ENCODE measurements around the gene NUP93.
"Not testable (repeated sequence)": the region's sequence is repeated elsewhere in the genome, so short reads cannot be mapped to it uniquely, and the experiment has no call there.

The NUP93 gene

GRCh38 chr16:56775162-56775561, 45.2 kb downstream of the NUP93 start:
- no peak for DNase-seq (ENCODE audit: low read depth in 1 of 2, low spot score in 1 of 2)

- no peak for DNase-seq (ENCODE audit: low read depth in 1 of 2, low spot score in 1 of 2)
Observed at GRCh38 chr16:56776562-56776961, 46.6 kb downstream of the NUP93 start.

- no peak for DNase-seq (ENCODE audit: low read depth in 1 of 2, low spot score in 1 of 2)
Observed at GRCh38 chr16:56777001-56777400, 47.1 kb downstream of the NUP93 start.

DNA sequence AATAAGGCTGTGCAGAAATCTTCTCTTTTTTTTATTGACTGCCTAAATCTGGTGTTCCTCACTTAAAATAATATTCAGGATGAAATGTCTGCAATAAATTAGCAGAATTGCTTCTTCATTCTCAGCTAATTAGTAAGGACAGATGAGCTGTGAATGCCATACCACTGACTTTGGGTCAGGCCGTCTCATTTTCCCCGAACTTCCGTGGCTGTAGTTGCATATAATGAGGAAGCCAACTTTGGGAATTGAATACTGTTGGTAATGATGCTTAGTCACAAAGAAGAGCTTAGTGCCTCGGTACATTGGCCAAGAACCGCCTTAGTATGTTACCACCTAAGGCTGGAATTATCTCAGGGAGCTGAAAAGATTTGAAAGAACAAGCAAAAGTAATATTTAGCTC, 47.6 kb downstream of the NUP93 start:
- DNase-seq (ENCODE audit: low read depth in 1 of 2, low spot score in 1 of 2), result no peak

DNA sequence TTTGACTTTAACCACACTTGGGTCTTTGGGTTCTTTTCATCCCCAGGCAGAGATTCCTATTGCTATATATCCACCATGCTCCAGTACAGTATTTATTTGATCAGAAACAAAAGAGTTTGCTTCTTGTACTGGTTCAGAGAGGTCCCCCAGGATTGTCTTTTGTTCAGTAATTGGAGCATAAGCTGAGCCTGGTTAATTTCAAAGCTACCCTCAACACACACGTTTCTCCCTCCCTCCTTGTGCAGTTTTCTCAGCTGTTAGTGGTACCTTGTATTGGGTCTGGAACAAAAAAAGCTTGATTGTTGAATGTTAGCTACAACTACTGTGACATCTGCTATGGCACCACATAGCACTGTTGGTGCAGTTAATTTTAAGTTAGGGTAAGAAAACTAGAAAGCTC, 50.0 kb downstream of the NUP93 start:
- no peak for DNase-seq (ENCODE audit: low read depth in 1 of 2, low spot score in 1 of 2)

GRCh38 chr16:56780646-56781045, 50.7 kb downstream of the NUP93 start:
- DNase-seq (ENCODE audit: low read depth in 1 of 2, low spot score in 1 of 2), result no peak

- no peak for DNase-seq (ENCODE audit: low read depth in 1 of 2, low spot score in 1 of 2)
Observed at GRCh38 chr16:56781528-56781961, 51.6 kb downstream of the NUP93 start.

- no peak for DNase-seq (ENCODE audit: low read depth in 1 of 2, low spot score in 1 of 2)
Observed at GRCh38 chr16:56783344-56783743, 53.4 kb downstream of the NUP93 start.

- DNase-seq (ENCODE audit: low read depth in 1 of 2, low spot score in 1 of 2), result no peak
Observed at GRCh38 chr16:56785317-56785716, 55.4 kb downstream of the NUP93 start.

DNA sequence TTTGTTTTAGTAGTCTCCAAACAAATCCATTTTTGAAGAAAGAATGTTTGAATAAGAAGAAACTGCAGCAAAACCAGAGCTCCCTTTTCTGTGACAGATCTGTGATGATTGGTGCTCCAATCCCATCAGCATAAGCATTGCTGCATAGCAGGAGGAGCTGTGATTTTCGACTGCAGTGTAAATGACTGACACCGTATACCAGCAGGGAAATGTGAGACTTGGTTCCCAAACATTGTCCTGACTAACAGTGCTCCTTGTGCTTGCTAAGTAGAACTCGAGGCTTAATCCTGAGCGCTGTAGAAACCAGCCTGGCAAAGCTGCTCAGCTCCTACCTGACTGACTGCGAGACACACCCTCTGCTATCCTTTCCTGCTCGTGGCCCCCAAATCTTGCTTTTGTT, 57.2 kb downstream of the NUP93 start:
- no peak for DNase-seq (ENCODE audit: low read depth in 1 of 2, low spot score in 1 of 2)

DNA sequence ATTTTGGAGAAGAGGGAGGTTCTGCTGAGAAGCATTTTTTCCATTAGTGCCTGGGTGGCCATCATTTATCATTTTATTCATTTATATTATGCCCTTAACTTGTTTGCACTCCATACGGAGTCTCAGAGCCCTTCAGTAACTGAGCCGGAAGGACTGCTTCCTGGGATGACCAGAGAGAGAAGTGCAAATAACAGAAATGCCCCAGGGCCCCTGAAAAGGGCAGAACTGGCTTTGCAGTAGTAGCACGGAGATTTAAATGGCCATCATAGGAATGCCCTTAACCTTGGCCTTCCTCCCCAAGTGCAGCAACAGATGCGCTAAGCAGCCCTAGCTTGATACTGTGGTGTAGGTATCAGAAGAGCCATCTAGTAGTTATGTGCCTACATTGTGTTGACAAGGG, 58.5 kb downstream of the NUP93 start:
- DNase-seq (ENCODE audit: low read depth in 1 of 2, low spot score in 1 of 2), result no peak

GRCh38 chr16:56789360-56789759, 59.4 kb downstream of the NUP93 start:
- no peak for DNase-seq (ENCODE audit: low read depth in 1 of 2, low spot score in 1 of 2)

DNA sequence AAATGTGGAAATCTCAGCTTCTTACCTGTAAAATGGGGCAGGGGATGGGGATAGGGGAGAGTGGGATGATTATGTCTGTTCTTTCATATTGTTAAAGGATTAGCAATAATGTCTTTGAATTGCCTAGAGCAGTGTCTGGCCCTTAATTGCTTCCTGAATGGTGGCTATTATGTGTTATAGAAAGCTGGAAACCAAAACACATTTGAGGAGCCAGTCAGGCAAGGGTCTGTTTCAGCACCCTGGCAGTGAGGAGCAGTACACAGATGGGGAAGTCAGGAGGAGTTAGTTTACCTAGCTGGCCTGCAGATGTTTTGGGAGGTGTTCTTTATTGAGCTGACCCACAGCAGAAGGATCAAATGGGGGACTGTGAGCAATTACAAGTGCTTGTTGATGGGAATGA, 63.0 kb downstream of the NUP93 start:
- DNase-seq (ENCODE audit: low read depth in 1 of 2, low spot score in 1 of 2), result no peak

DNA sequence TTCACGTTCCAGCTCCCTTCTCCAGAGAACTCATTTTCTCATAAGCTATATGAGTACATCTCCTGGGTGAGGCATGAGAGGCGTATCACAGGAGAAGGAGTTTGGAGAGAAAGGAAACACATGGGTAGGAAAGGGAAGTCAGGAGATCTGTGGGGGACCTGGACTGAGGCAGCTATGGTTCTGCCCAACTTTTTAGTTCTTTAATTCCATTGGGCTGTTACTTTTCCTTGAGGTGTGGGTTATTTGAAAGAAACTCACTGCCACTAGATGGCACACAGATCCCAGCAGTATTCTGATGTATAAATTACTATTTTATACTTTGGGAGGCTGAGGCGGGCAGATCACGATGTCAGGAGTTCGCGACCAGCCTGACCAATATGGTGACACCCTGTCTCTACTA, 63.6 kb downstream of the NUP93 start:
- no peak for DNase-seq (ENCODE audit: low read depth in 1 of 2, low spot score in 1 of 2)

- DNase-seq (ENCODE audit: low read depth in 1 of 2, low spot score in 1 of 2), result no peak
Observed at GRCh38 chr16:56795011-56795410, 65.1 kb downstream of the NUP93 start.

GRCh38 chr16:56797038-56797437, 67.1 kb downstream of the NUP93 start:
- DNase-seq (ENCODE audit: low read depth in 1 of 2, low spot score in 1 of 2), result not testable (repeated sequence)

DNA sequence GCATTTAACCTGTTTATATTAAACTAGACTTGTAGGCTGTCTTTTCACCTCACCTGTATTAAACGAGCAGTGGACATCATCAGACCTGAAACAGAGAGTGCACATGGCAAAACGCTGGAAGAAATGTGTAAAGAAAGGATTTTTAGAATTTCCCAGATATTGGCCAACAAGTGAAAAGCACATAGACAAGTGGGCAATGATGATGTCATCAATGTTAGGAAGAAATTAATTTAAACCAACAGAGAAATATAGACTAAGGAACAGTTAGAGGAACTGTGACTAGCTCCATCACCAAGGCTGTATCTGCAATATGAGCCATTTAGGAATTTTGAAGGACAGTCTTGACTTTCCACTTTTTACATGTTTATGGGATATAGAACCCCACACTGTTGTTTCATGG, 67.9 kb downstream of the NUP93 start:
- DNase-seq (ENCODE audit: low read depth in 1 of 2, low spot score in 1 of 2), result no peak

DNA sequence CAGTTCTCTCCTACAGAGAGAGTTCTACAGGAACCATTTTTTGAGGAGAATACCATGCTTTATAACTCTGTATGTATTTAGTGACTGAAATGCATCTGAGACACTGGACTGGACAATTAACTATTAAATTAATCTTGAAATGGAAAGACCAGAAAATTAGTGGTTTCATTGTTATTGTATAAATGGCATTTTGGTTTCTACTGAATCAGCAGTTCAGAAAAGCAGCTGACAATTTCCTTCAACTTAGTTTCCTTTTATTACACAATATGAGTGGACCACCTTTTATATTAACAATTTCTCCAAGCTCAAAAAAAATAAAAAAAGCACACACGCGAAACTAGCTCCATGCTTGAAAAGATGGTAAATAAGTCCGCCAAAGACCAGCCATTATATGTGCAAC, 69.0 kb downstream of the NUP93 start:
- DNase-seq (ENCODE audit: low read depth in 1 of 2, low spot score in 1 of 2), result no peak

- no peak for DNase-seq (ENCODE audit: low read depth in 1 of 2, low spot score in 1 of 2)
Observed at GRCh38 chr16:56800355-56800754, 70.4 kb downstream of the NUP93 start.

- no peak for DNase-seq (ENCODE audit: low read depth in 1 of 2, low spot score in 1 of 2)
Observed at GRCh38 chr16:56801762-56802161, 71.8 kb downstream of the NUP93 start.

DNA sequence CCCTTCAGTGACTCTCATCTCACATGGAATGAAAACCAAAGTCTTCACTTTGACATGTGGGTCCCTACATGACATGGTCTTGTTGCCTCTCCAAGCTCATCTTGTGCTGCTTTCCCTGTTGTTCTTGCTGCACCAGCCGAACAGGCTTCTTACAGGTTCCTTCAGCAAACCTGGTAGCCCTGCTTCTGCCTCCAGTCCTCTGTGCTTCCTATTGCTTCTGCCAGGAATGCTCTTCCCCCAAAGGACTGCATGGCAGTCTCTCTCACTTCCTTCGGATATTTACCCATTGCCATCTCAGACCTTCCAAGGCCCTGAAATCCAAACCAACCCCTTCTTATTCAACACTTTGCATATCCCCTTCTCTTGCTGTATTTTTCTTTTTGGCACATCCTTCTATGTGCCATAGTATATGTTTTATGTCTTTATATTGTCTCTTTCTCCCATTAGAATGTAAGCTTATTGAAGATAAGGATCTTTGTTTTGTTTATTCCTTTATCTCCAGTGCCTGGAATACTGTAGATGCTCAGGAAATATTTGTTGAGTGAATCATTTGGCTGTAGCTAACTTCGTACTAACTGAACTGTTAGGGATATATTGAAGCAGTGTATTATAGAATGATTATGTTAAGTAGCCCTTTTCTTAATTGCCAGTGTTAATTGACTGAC, 77.2 kb downstream of the NUP93 start:
- no peak for DNase-seq (ENCODE audit: low read depth in 1 of 2, low spot score in 1 of 2)

- DNase-seq (ENCODE audit: low read depth in 1 of 2, low spot score in 1 of 2), result not testable (repeated sequence)
Observed at GRCh38 chr16:56807676-56808067, 77.7 kb downstream of the NUP93 start.

DNA sequence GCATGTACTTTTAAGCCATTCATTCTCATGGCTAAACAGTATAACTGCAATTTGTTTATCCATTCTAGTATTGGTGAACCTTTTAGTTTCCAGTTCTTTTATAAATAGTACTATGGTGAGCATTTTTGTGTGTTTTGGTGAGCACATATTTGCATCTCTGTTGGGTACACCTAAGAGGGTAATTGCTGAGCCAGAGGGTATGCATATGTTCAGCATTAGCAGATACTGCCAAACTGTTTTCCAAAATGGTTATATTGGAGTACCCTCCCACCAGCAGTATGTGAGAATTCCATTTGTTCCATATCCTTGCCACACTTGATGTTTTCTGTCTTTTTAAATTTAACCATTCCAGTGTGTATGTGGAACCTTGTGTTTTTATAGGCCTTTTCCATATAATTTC, 81.0 kb downstream of the NUP93 start:
- no peak for DNase-seq (ENCODE audit: low read depth in 1 of 2, low spot score in 1 of 2)

- DNase-seq (ENCODE audit: low read depth in 1 of 2, low spot score in 1 of 2), result not testable (repeated sequence)
Observed at GRCh38 chr16:56811602-56812001, 81.7 kb downstream of the NUP93 start.

All from stimulated activated CD4-positive, alpha-beta T cell treated with anti-CD3 and anti-CD28 coated beads, Interleukin-15, amount 100 ng/mL, for 1 hour (primary cell).